DOHH2 (cell line): ENCODE results near the gene ZMIZ2.

ENCODE experiments used
- EZH2phosphoT487 ChIP-seq: fragments of 200-600 bp; sonication (generic); IDR thresholded peaks from 2 replicates; pipeline ENCODE4 v1.6.1; 2017; ENCODE audit warnings: borderline replicate concordance, mild to moderate bottlenecking, antibody characterized with exemption, low read length, moderate library complexity, mixed read lengths
- TF ChIP-seq, protein P1 (sequence below): fragments of 200-600 bp; sonication (generic); IDR thresholded peaks from one replicate; pipeline ENCODE4 v1.5.1; 2014; ENCODE audit warnings: antibody characterized with exemption, mild to moderate bottlenecking, low read depth, low read length; ENCODE audit not compliant: poor library complexity, severe bottlenecking

DNA sequence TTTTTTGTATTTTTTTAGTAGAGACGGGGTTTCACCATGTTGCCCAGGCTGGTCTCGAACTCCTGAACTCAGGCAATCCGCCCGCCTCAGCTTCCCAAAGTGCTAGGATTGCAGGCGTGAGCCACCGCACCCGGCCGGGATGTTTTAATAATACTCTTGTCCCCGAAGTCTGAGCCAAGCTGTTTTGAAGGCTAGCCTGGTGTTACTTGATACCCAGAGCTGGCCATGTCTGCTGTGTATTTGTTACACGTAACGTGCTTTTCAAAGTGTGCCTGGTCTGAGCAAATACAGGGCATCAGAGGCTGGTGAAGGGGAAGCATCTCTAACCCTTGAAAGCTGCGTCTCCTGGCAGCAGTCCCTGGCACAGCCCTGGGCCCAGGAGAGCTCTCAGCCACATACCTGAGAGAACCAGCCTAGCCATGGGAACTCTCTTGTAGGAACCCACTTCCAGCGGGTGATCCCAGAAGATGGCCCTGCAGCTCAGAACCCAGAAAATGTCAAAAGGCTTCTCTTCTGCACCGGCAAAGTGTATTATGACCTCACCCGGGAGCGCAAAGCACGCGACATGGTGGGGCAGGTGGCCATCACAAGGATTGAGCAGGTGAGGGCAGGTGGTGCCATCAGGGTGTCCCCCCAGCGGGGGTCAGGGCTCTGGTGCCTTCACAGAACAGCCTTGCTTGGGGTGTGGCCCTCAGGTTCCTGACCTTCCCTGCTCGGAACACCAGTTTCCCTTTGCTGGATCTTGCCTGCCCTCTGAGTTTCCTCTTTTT lies 41.7 kb upstream of the ZMIZ2 start:
- TF ChIP-seq, protein P1, sequence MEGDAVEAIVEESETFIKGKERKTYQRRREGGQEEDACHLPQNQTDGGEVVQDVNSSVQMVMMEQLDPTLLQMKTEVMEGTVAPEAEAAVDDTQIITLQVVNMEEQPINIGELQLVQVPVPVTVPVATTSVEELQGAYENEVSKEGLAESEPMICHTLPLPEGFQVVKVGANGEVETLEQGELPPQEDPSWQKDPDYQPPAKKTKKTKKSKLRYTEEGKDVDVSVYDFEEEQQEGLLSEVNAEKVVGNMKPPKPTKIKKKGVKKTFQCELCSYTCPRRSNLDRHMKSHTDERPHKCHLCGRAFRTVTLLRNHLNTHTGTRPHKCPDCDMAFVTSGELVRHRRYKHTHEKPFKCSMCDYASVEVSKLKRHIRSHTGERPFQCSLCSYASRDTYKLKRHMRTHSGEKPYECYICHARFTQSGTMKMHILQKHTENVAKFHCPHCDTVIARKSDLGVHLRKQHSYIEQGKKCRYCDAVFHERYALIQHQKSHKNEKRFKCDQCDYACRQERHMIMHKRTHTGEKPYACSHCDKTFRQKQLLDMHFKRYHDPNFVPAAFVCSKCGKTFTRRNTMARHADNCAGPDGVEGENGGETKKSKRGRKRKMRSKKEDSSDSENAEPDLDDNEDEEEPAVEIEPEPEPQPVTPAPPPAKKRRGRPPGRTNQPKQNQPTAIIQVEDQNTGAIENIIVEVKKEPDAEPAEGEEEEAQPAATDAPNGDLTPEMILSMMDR: no peak
- TF ChIP-seq EZH2phosphoT487: no peak
